Measurements from ENCODE around the gene ACTR3. TPM values are rescaled to one million over a fixed set of nuclear protein-coding genes. Genes with fewer than 3 reads are reported as not detected.

ACTR3 gene
- total RNA-seq, 1 experiment from 2014 or later, result 340 TPM

DNA sequence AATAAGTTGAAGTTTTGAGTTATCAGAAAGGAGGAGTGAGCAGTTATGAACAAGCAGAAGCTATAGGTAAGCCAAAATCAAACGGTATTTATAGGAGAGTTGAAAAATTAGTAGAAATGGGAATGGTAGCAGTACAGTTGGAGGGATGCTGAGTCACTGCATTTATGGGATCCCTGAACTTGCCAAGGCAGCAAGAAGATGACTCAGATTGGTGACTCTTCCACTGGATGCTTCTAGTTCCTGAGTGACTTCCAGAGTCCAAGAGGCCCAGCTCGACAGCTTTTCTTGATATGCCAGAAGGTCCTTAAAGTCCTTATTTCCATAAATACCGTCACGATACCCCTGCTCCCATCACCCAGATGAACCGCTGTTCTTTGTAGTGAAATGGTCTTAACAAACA is 31.1 kb upstream of the ACTR3 start:
- Histone ChIP-seq H3K36me3 (ENCODE audit: control insufficient read depth, insufficient read depth, low read length) (no peaks in the 10 kb centered on the region), H3K4me3 (ENCODE audit: low read depth, low read length) (no peak overlapping the region), H3K27me3 (replicated peaks; ENCODE audit: control insufficient read depth, insufficient read depth, low read length) (no peaks in the 10 kb centered on the region), H3K4me1 (no peaks in the 10 kb centered on the region), H3K9me3 (no peaks in the 10 kb centered on the region)
- ChIA-PET CTCF (no interaction called here), POLR2A (no interaction called here)
- intact Hi-C loops (cut with micrococcal nuclease; ENCODE audit: unreplicated experiment), result no loop called here
- TF ChIP-seq, protein P1, sequence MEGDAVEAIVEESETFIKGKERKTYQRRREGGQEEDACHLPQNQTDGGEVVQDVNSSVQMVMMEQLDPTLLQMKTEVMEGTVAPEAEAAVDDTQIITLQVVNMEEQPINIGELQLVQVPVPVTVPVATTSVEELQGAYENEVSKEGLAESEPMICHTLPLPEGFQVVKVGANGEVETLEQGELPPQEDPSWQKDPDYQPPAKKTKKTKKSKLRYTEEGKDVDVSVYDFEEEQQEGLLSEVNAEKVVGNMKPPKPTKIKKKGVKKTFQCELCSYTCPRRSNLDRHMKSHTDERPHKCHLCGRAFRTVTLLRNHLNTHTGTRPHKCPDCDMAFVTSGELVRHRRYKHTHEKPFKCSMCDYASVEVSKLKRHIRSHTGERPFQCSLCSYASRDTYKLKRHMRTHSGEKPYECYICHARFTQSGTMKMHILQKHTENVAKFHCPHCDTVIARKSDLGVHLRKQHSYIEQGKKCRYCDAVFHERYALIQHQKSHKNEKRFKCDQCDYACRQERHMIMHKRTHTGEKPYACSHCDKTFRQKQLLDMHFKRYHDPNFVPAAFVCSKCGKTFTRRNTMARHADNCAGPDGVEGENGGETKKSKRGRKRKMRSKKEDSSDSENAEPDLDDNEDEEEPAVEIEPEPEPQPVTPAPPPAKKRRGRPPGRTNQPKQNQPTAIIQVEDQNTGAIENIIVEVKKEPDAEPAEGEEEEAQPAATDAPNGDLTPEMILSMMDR (IDR thresholded peaks at IDR 0.05; ENCODE audit: insufficient read depth in 1 of 2, low read depth in 1 of 2, low read length in 1 of 2, severe bottlenecking in 1 of 2, unreplicated experiment in 1 of 2), result no peak
- Mint-ChIP-seq H3K9me3 (ENCODE audit: unreplicated experiment) (no peaks in the 10 kb centered on the region), H3K4me3 (ENCODE audit: unreplicated experiment) (no peak overlapping the region), H3K4me1 (ENCODE audit: low read depth, unreplicated experiment) (no peaks in the 10 kb centered on the region), H3K27ac (ENCODE audit: unreplicated experiment) (no peak overlapping the region), H3K36me3 (ENCODE audit: insufficient read depth, unreplicated experiment) (no peaks in the 10 kb centered on the region), H3K27me3 (ENCODE audit: insufficient read depth, unreplicated experiment) (no peaks in the 10 kb centered on the region)
- no peak for DNase-seq
- no TSS peak for BruUV-seq (replicated peaks)

DNA sequence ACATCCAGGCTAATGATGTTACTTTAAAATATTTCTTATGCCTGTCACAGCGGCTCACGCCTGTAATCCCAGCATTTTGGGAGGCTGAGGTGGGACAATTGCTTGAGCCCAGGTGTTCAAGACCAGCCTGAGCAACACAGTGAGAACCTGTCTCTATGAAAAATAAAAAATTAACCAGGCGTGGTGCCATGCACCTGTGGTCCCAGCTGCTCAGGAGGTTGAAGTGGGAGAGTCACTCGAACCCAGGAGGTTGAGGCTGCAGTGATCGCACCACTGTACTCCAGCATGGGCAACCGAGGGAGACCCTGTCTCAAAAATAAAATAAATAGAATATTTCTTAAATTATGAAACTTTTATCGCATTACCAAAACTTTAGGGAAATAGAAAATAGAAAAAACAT is 28.1 kb upstream of the ACTR3 start:
- Mint-ChIP-seq H3K27ac (ENCODE audit: unreplicated experiment) (no peak overlapping the region), H3K4me3 (ENCODE audit: unreplicated experiment) (no peak overlapping the region), H3K9me3 (ENCODE audit: unreplicated experiment) (no peaks in the 10 kb centered on the region), H3K27me3 (ENCODE audit: insufficient read depth, unreplicated experiment) (no peaks in the 10 kb centered on the region), H3K4me1 (ENCODE audit: low read depth, unreplicated experiment) (no peaks in the 10 kb centered on the region), H3K36me3 (ENCODE audit: insufficient read depth, unreplicated experiment) (no peaks in the 10 kb centered on the region)
- POLR2A ChIA-PET, result no interaction called here
- BruUV-seq (replicated peaks), result no TSS peak
- Histone ChIP-seq H3K36me3 (ENCODE audit: control insufficient read depth, insufficient read depth, low read length) (no peaks in the 10 kb centered on the region), H3K9me3 (no peaks in the 10 kb centered on the region), H3K27me3 (replicated peaks; ENCODE audit: control insufficient read depth, insufficient read depth, low read length) (no peaks in the 10 kb centered on the region), H3K4me1 (no peaks in the 10 kb centered on the region), H3K4me3 (ENCODE audit: low read depth, low read length) (no peak overlapping the region)
- no peak for DNase-seq
- CTCF ChIA-PET, result no interaction called here
- TF ChIP-seq, protein P1 (IDR thresholded peaks at IDR 0.05; ENCODE audit: insufficient read depth in 1 of 2, low read depth in 1 of 2, low read length in 1 of 2, severe bottlenecking in 1 of 2, unreplicated experiment in 1 of 2), result no peak
- intact Hi-C loops (cut with micrococcal nuclease; ENCODE audit: unreplicated experiment), result no loop called here

DNA sequence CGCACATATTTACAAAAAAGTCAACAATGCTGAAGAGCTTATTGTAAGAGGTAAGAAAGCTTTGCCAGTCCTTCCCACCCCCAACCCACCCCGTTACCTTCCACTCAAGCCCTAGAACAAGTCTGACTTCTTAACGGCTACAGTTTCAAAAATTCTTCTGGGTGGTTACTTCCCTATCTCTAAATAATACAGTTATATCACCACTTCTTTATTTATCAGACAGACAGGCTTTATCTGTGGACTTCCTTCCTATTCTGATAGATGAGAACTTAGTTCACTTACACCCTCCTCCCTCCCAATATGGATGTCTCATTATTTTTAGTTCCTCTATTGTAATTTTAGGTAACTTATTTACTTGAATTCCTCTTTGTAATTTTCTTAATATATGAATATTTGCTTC is 26.7 kb upstream of the ACTR3 start:
- H3K4me3 Mint-ChIP-seq (ENCODE audit: unreplicated experiment), result no peak overlapping the region
- no peak for DNase-seq
- H3K27me3 Mint-ChIP-seq (ENCODE audit: insufficient read depth, unreplicated experiment), result no peaks in the 10 kb centered on the region
- intact Hi-C loops (cut with micrococcal nuclease; ENCODE audit: unreplicated experiment), result no loop called here
- H3K4me3 ChIP-seq (ENCODE audit: low read depth, low read length), result no peak overlapping the region
- POLR2A ChIA-PET, result interaction anchor here (0.6 kb wide), 1 partner anchor 72 kb away, joined by 5 read pairs; no protein-coding TSS in a partner anchor
- TF ChIP-seq, protein P1 (IDR thresholded peaks at IDR 0.05; ENCODE audit: insufficient read depth in 1 of 2, low read depth in 1 of 2, low read length in 1 of 2, severe bottlenecking in 1 of 2, unreplicated experiment in 1 of 2), result no peak
- no peaks in the 10 kb centered on the region for H3K36me3 ChIP-seq (ENCODE audit: control insufficient read depth, insufficient read depth, low read length)
- CTCF ChIA-PET, result no interaction called here
- H3K9me3 Mint-ChIP-seq (ENCODE audit: unreplicated experiment), result no peaks in the 10 kb centered on the region
- H3K27me3 ChIP-seq (replicated peaks; ENCODE audit: control insufficient read depth, insufficient read depth, low read length), result no peaks in the 10 kb centered on the region
- peaks cover 10% of the 10 kb centered on the region for H3K4me1 Mint-ChIP-seq (ENCODE audit: low read depth, unreplicated experiment)
- H3K36me3 Mint-ChIP-seq (ENCODE audit: insufficient read depth, unreplicated experiment), result no peaks in the 10 kb centered on the region
- no peaks in the 10 kb centered on the region for H3K9me3 ChIP-seq
- no TSS peak for BruUV-seq (replicated peaks)
- peaks cover 8% of the 10 kb centered on the region for H3K4me1 ChIP-seq
- no peak overlapping the region for H3K27ac Mint-ChIP-seq (ENCODE audit: unreplicated experiment)

All from Caco-2 (cell line).